KMS-11 (cell line): ENCODE results near the gene MINK1.

Experiments
- H2AFZ ChIP-seq: fragments of 200-600 bp; sonication (generic); 2 replicates; pipeline ENCODE4 v1.6.1; 2016; ENCODE audit warnings: antibody characterized with exemption, mixed run types, low read depth
- H3K27ac ChIP-seq: fragments of 200-600 bp; sonication (generic); 2 replicates; pipeline ENCODE4 v1.6.1; 2016; ENCODE audit warnings: mild to moderate bottlenecking, mixed run types
- H3K27me3 ChIP-seq: fragments of 200-600 bp; sonication (generic); 2 replicates; pipeline ENCODE4 v1.6.1; 2017; ENCODE audit warnings: mild to moderate bottlenecking, low read depth, mixed run types, moderate library complexity; ENCODE audit not compliant: insufficient read depth
- H3K36me3 ChIP-seq: fragments of 200-600 bp; sonication (generic); 2 replicates; pipeline ENCODE4 v1.6.1; 2017; ENCODE audit warnings: mild to moderate bottlenecking, mixed run types; ENCODE audit not compliant: insufficient read depth
- H3K4me1 ChIP-seq: fragments of 200-600 bp; sonication (generic); 2 replicates; pipeline ENCODE4 v1.6.1; 2016; ENCODE audit warnings: mild to moderate bottlenecking, low read depth, mixed run types; ENCODE audit not compliant: poor library complexity, severe bottlenecking
- H3K4me2 ChIP-seq: fragments of 200-600 bp; sonication (generic); 2 replicates; pipeline ENCODE4 v1.7.0; 2016; ENCODE audit warnings: mild to moderate bottlenecking, mixed run types
- H3K4me3 ChIP-seq: fragments of 200-600 bp; sonication (generic); IDR thresholded peaks from 2 replicates; pipeline ENCODE4 v1.6.1; 2017; ENCODE audit warnings: low read depth, low read length, mixed read lengths; ENCODE audit not compliant: insufficient read depth
- H3K79me2 ChIP-seq: fragments of 200-600 bp; sonication (generic); 2 replicates; pipeline ENCODE4 v1.6.1; 2016; ENCODE audit warnings: low read depth, mixed run types; ENCODE audit not compliant: insufficient read depth
- H3K9ac ChIP-seq: fragments of 200-600 bp; sonication (generic); 2 replicates; pipeline ENCODE4 v1.6.1; 2016; ENCODE audit warnings: mild to moderate bottlenecking, mixed run types
- H4K20me1 ChIP-seq: fragments of 200-600 bp; sonication (generic); 2 replicates; pipeline ENCODE4 v1.6.1; 2016; ENCODE audit warnings: mild to moderate bottlenecking, mixed run types; ENCODE audit not compliant: insufficient read depth
- CTCF ChIP-seq: fragments of 200-600 bp; sonication (generic); conservative IDR thresholded peaks from 2 replicates; pipeline ENCODE4 v1.6.1; 2017; ENCODE audit warnings: low read depth, mild to moderate bottlenecking, antibody characterized with exemption, low read length, moderate library complexity, mixed read lengths

MINK1 gene

GRCh38 chr17:4898351-4898750, 65.2 kb downstream of the MINK1 start:
- Histone ChIP-seq H3K4me1 (peaks cover 4% of the 10 kb centered on the region), H3K27me3 (no peaks in the 10 kb centered on the region), H3K79me2 (no peaks in the 10 kb centered on the region), H2AFZ (no peak overlapping the region), H4K20me1 (no peaks in the 10 kb centered on the region), H3K4me3 (no peak overlapping the region), H3K27ac (no peak overlapping the region), H3K36me3 (no peaks in the 10 kb centered on the region), H3K4me2 (no peak overlapping the region), H3K9ac (no peak overlapping the region)
- no peak for TF ChIP-seq CTCF

- H3K36me3 ChIP-seq: no peaks in the 10 kb centered on the region
- TF ChIP-seq CTCF: no peak
- H3K9ac ChIP-seq: no peak overlapping the region
- H3K4me3 ChIP-seq: no peak overlapping the region
- H3K27me3 ChIP-seq: no peaks in the 10 kb centered on the region
- H3K27ac ChIP-seq: no peak overlapping the region
- H4K20me1 ChIP-seq: no peaks in the 10 kb centered on the region
- H3K79me2 ChIP-seq: no peaks in the 10 kb centered on the region
- H2AFZ ChIP-seq: no peak overlapping the region
- H3K4me2 ChIP-seq: no peak overlapping the region
- peaks cover 4% of the 10 kb centered on the region for H3K4me1 ChIP-seq
Measured at GRCh38 chr17:4898927-4899326, 65.8 kb downstream of the MINK1 start.

GRCh38 chr17:4899341-4900230, 66.4 kb downstream of the MINK1 start, which contains the start of gene C17orf107:
C17orf107 (plus strand) TSS chr17:4899536; CDS start chr17:4899763, 227 bp downstream.
- no peak within 1 kb of the TSS for H3K4me2 ChIP-seq
- no peaks in the 10 kb centered on the region for H3K36me3 ChIP-seq
- H3K27me3 ChIP-seq: no peaks in the 10 kb centered on the region
- H2AFZ ChIP-seq: no peak within 1 kb of the TSS
- H4K20me1 ChIP-seq: no peaks in the 10 kb centered on the region
- H3K4me3 ChIP-seq: no peak within 1 kb of the TSS
- no peak within 1 kb of the TSS for H3K9ac ChIP-seq
- peaks cover 4% of the 10 kb centered on the region for H3K4me1 ChIP-seq
- no peak for TF ChIP-seq CTCF
- H3K79me2 ChIP-seq: no peaks in the 10 kb centered on the region
- no peak within 1 kb of the TSS for H3K27ac ChIP-seq

GRCh38 chr17:4900231-4901107, 67.3 kb downstream of the MINK1 start:
- H3K4me2 ChIP-seq: no peak overlapping the region
- no peaks in the 10 kb centered on the region for H4K20me1 ChIP-seq
- H3K27ac ChIP-seq: no peak overlapping the region
- H2AFZ ChIP-seq: no peak overlapping the region
- H3K36me3 ChIP-seq: no peaks in the 10 kb centered on the region
- H3K27me3 ChIP-seq: no peaks in the 10 kb centered on the region
- H3K4me1 ChIP-seq: peaks cover 4% of the 10 kb centered on the region
- no peak for TF ChIP-seq CTCF
- H3K9ac ChIP-seq: no peak overlapping the region
- H3K79me2 ChIP-seq: no peaks in the 10 kb centered on the region
- no peak overlapping the region for H3K4me3 ChIP-seq
